ENCODE results near the gene KLHL17.

- no peak for TF ChIP-seq CTCF (IDR thresholded peaks at IDR 0.05)
- TF ChIP-seq NR2C2 (CRISPR knock-in tag; IDR thresholded peaks at IDR 0.05) = no peak
- TF ChIP-seq ZSCAN18 (CRISPR knock-in tag; IDR thresholded peaks at IDR 0.05) = no peak
- no peak for TF ChIP-seq MLX (CRISPR knock-in tag; IDR thresholded peaks at IDR 0.05)
- no peak for TF ChIP-seq E2F1 (CRISPR knock-in tag; IDR thresholded peaks at IDR 0.05)
- no peak for TF ChIP-seq CBFB (CRISPR knock-in tag; IDR thresholded peaks at IDR 0.05; ENCODE audit: low read depth)
- no peak for TF ChIP-seq MAX (CRISPR knock-in tag; IDR thresholded peaks at IDR 0.05)
Measured at GRCh38 chr1:982765-983436, 22.5 kb downstream of the KLHL17 start.
